ENCODE results near the gene STARD4.

- TF ChIP-seq ATF2 (CRISPR knock-in tag; IDR thresholded peaks at IDR 0.05; ENCODE audit: borderline replicate concordance, low read depth) = no peak
- no peak for TF ChIP-seq ETV6 (CRISPR knock-in tag; IDR thresholded peaks at IDR 0.05)
- no peak for TF ChIP-seq AFF4 (CRISPR knock-in tag; IDR thresholded peaks at IDR 0.05; ENCODE audit: borderline replicate concordance)
- no peak for TF ChIP-seq USF1 (CRISPR knock-in tag; IDR thresholded peaks at IDR 0.05)
- TF ChIP-seq FOXP1 (CRISPR knock-in tag; IDR thresholded peaks at IDR 0.05; ENCODE audit: borderline replicate concordance) = no peak
- no peak for TF ChIP-seq CTCF (IDR thresholded peaks at IDR 0.05)
- TF ChIP-seq IRF1 (CRISPR knock-in tag; IDR thresholded peaks at IDR 0.05) = no peak
- TF ChIP-seq ZBTB43 (CRISPR knock-in tag; IDR thresholded peaks at IDR 0.05) = no peak
- no peak for TF ChIP-seq MAX (CRISPR knock-in tag; IDR thresholded peaks at IDR 0.05)
- TF ChIP-seq IRF2 (CRISPR knock-in tag; IDR thresholded peaks at IDR 0.05; ENCODE audit: borderline replicate concordance, low read depth) = no peak
- TF ChIP-seq SMAD4 (CRISPR knock-in tag; IDR thresholded peaks at IDR 0.05) = no peak
- no peak for TF ChIP-seq ZNF232 (CRISPR knock-in tag; IDR thresholded peaks at IDR 0.05)
- no peak for TF ChIP-seq ZBTB21 (CRISPR knock-in tag; IDR thresholded peaks at IDR 0.05; ENCODE audit: borderline replicate concordance)
These were observed 42.4 kb downstream of the STARD4 start for GRCh38 chr5:111469903-111470302.
